HepG2 (cell line): ENCODE results near the gene ANO6. TPM values are rescaled to one million over a fixed set of nuclear protein-coding genes. Genes with fewer than 3 reads are reported as not detected.

Source experiments
- CENPT ChIP-seq: sonication (generic); formaldehyde crosslinking; IDR thresholded peaks from 2 replicates; pipeline ENCODE4 v1.8.0; 2022; ENCODE audit warnings: low read depth, mild to moderate bottlenecking, moderate library complexity, missing genetic modification reagents
- CREB3 ChIP-seq: sonication (generic); formaldehyde crosslinking; IDR thresholded peaks from 2 replicates; pipeline ENCODE4 v1.5.0; 2020; ENCODE audit warnings: missing genetic modification reagents
- FOXM1 ChIP-seq: sonication (generic); formaldehyde crosslinking; IDR thresholded peaks from 2 replicates; pipeline ENCODE4 v1.5.0; 2020; ENCODE audit warnings: missing genetic modification reagents
- HNF4A ChIP-seq: sonication (generic); formaldehyde crosslinking; IDR thresholded peaks from 2 replicates; pipeline ENCODE4 v1.4.0; 2020; ENCODE audit warnings: missing genetic modification reagents
- HOXA3 ChIP-seq: sonication (generic); formaldehyde crosslinking; IDR thresholded peaks from 2 replicates; pipeline ENCODE4 v1.5.0; 2020; ENCODE audit warnings: missing genetic modification reagents
- MAX ChIP-seq: IDR thresholded peaks from 2 replicates; pipeline ENCODE4 v1.6.1; 2012; ENCODE audit warnings: inconsistent platforms
- NR2F6 ChIP-seq, 2 experiments: IDR thresholded peaks; 2 replicates each; pipeline ENCODE4 v1.6.1; 2016; ENCODE audit warnings: antibody characterized with exemption in 1 of 2, mild to moderate bottlenecking in 1 of 2
- POGK ChIP-seq: sonication (generic); formaldehyde crosslinking; conservative IDR thresholded peaks from 2 replicates; pipeline ENCODE4 v1.8.0; 2022; ENCODE audit warnings: mild to moderate bottlenecking, moderate library complexity, missing genetic modification reagents
- POLR2AphosphoS2 ChIP-seq: IDR thresholded peaks from 2 replicates; pipeline ENCODE4 v1.6.1; 2011; ENCODE audit warnings: low read depth, low read length, improper control_type of control experiment
- SAFB2 ChIP-seq: sonication (generic); formaldehyde crosslinking; IDR thresholded peaks from 2 replicates; pipeline ENCODE4 v1.5.1; 2020; ENCODE audit warnings: missing genetic modification reagents, low read depth, mild to moderate bottlenecking, borderline replicate concordance
- SALL2 ChIP-seq: sonication (generic); formaldehyde crosslinking; IDR thresholded peaks from 2 replicates; pipeline ENCODE4 v1.8.1; 2023; ENCODE audit warnings: mild to moderate bottlenecking, missing genetic modification reagents, inconsistent platforms
- SMAD1 ChIP-seq: sonication (generic); formaldehyde crosslinking; IDR thresholded peaks from 2 replicates; pipeline ENCODE4 v1.4.0; 2020; ENCODE audit warnings: missing genetic modification reagents, low read depth, mild to moderate bottlenecking, borderline replicate concordance
- TRIM22 ChIP-seq: fragments of 450-650 bp; IDR thresholded peaks from 2 replicates; pipeline ENCODE4 v1.6.1; 2017
- ZIK1 ChIP-seq: sonication (generic); formaldehyde crosslinking; IDR thresholded peaks from 2 replicates; pipeline ENCODE4 v1.5.0; 2020; ENCODE audit warnings: mild to moderate bottlenecking, low read depth, missing genetic modification reagents, borderline replicate concordance
- ZNF142 ChIP-seq: sonication (generic); formaldehyde crosslinking; IDR thresholded peaks from 2 replicates; pipeline ENCODE4 v1.4.0; 2020; ENCODE audit warnings: missing genetic modification reagents
- ZNF607 ChIP-seq: sonication (generic); formaldehyde crosslinking; IDR thresholded peaks from 2 replicates; pipeline ENCODE4 v1.5.1; 2020; ENCODE audit warnings: missing genetic modification reagents, mild to moderate bottlenecking, borderline replicate concordance
- ZNF747 ChIP-seq: sonication (generic); formaldehyde crosslinking; IDR thresholded peaks from 2 replicates; pipeline ENCODE4 v1.8.1; 2023; ENCODE audit warnings: missing genetic modification reagents, mild to moderate bottlenecking, borderline replicate concordance
- ZNF816 ChIP-seq: sonication (generic); formaldehyde crosslinking; IDR thresholded peaks from 2 replicates; pipeline ENCODE4 v1.8.0; 2022; ENCODE audit warnings: missing genetic modification reagents, mild to moderate bottlenecking, borderline replicate concordance
- polyA plus RNA-seq, 8 experiments: library from polyadenylated mRNA; depleted of rRNA in 3 of 8; stranded (reverse) in 7 of 8; unstranded in 1 of 8; fragments of >200 nt; fragmentation: Illumina TruSeq in 4 of 8; extraction: Trizol in 4 of 8; gene quantifications; 2 replicates each; pipeline versions ENCODE4 v1.2.1 to v1.2.3, GENCODE V29; 2011 to 2016; ENCODE audit warnings: low read depth in 4 of 8, missing spikeins in 1 of 8, mixed read lengths in 1 of 8; ENCODE audit not compliant: insufficient read depth in 1 of 8
- total RNA-seq, 5 experiments: library from RNA; depleted of rRNA; stranded (reverse); fragments of >200 nt; fragmentation: Illumina TruSeq; extraction: Trizol; gene quantifications; 2 replicates each; pipeline ENCODE4 v1.2.3, GENCODE V29; 2016; ENCODE audit warnings: low read depth in 1 of 5

Gene ANO6
- total and polyA plus RNA-seq, 2 of the 13 experiments (the other 11 are each of a cell fraction or from before 2014, with no cell fraction given): 37.8 to 57.1 TPM

GRCh38 chr12:45215419-45216229, at the start of gene ANO6 (continued):
- TF ChIP-seq ZIK1: peak; percentile 19; the same call in 1 of the 2 replicates
- no peak for TF ChIP-seq TRIM22
- peak; percentile 1; the same call in 1 of the 2 replicates for TF ChIP-seq CREB3 (CRISPR knock-in tag)
- no peak; the same call in 1 of the 2 replicates for TF ChIP-seq NR2F6 (IDR thresholded peaks at IDR 0.05)
- peak; percentile 42; the same call in 1 of the 2 replicates for TF ChIP-seq NR2F6 (CRISPR knock-in tag; IDR thresholded peaks at IDR 0.05)
- TF ChIP-seq POGK (CRISPR knock-in tag): peak; percentile 31; the same call in 1 of the 2 replicates
- TF ChIP-seq POLR2AphosphoS2: no peak
- peak; percentile 80 for TF ChIP-seq ZNF747 (CRISPR knock-in tag)
- TF ChIP-seq ZNF816 (CRISPR knock-in tag): peak; percentile 55; the same call in 1 of the 2 replicates
- TF ChIP-seq MAX: peak; percentile 92
- TF ChIP-seq ZNF607 (CRISPR knock-in tag): peak; percentile 38; the same call in 1 of the 2 replicates
- TF ChIP-seq HNF4A (CRISPR knock-in tag): peak; percentile 76
- TF ChIP-seq SAFB2: no peak; the same call in 1 of the 2 replicates
- peak; percentile 38; the same call in 1 of the 2 replicates for TF ChIP-seq SALL2 (CRISPR knock-in tag)
- TF ChIP-seq SMAD1 (CRISPR knock-in tag): peak; percentile 29; the same call in 1 of the 2 replicates
- TF ChIP-seq HOXA3 (CRISPR knock-in tag): peak; percentile 81
- TF ChIP-seq FOXM1: peak; percentile 14; the same call in 1 of the 2 replicates
- peak; percentile 75 for TF ChIP-seq ZNF142
- TF ChIP-seq CENPT (CRISPR knock-in tag): 0 out of 2 replicates have a peak, but pooled peaks have one; percentile 19
